Measurements from ENCODE around the gene ANKDD1A. TPM values are rescaled to one million over a fixed set of nuclear protein-coding genes. Genes with fewer than 3 reads are reported as not detected.

The ANKDD1A gene
- total RNA-seq, 1 experiment from 2014 or later: 0.16 TPM

DNA sequence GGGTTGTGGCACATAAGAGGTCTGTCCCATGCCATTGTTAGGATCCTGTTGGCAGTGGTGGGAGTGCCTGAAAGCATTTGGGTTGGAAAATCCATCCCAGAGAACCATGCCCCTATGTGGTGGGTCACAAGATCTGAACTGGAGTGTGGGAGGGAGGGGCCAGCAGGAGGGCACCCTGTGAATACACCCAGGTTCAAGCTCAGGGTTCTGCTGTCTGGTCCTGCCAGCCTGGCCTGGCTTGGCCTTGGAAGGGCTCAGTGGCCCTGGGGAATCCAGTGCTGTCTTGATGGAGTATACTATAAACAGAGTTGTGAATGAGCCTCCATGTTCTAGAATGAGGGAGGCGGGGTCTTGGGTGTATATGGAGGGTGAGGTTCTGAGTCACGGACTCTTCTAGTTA, 11.8 kb downstream of the ANKDD1A start:
- peaks cover 5% of the 10 kb centered on the region for H3K36me3 Mint-ChIP-seq (ENCODE audit: insufficient read depth, unreplicated experiment)
- peaks cover 6% of the 10 kb centered on the region for H3K4me1 Mint-ChIP-seq (ENCODE audit: insufficient read depth, unreplicated experiment)
- no peak for TF ChIP-seq CTCF (IDR thresholded peaks at IDR 0.05; ENCODE audit: unreplicated experiment)
- no peaks in the 10 kb centered on the region for H3K27me3 Mint-ChIP-seq (ENCODE audit: insufficient read depth, unreplicated experiment)
- no peak for DNase-seq (ENCODE audit: unreplicated experiment)
- CTCF ChIA-PET: interaction anchor here (1.0 kb wide), 1 partner anchor 20 kb away, joined by 4 read pairs; no protein-coding TSS in a partner anchor
- no TSS peak for BruUV-seq (replicated peaks)
- intact Hi-C loops (cut with micrococcal nuclease): no loop called here
- no peak overlapping the region for H3K4me3 Mint-ChIP-seq (ENCODE audit: unreplicated experiment)
- no peaks in the 10 kb centered on the region for H3K9me3 Mint-ChIP-seq (ENCODE audit: unreplicated experiment)
- H3K27ac Mint-ChIP-seq (ENCODE audit: low read depth, unreplicated experiment): no peak overlapping the region
- POLR2A ChIA-PET: no interaction called here

DNA sequence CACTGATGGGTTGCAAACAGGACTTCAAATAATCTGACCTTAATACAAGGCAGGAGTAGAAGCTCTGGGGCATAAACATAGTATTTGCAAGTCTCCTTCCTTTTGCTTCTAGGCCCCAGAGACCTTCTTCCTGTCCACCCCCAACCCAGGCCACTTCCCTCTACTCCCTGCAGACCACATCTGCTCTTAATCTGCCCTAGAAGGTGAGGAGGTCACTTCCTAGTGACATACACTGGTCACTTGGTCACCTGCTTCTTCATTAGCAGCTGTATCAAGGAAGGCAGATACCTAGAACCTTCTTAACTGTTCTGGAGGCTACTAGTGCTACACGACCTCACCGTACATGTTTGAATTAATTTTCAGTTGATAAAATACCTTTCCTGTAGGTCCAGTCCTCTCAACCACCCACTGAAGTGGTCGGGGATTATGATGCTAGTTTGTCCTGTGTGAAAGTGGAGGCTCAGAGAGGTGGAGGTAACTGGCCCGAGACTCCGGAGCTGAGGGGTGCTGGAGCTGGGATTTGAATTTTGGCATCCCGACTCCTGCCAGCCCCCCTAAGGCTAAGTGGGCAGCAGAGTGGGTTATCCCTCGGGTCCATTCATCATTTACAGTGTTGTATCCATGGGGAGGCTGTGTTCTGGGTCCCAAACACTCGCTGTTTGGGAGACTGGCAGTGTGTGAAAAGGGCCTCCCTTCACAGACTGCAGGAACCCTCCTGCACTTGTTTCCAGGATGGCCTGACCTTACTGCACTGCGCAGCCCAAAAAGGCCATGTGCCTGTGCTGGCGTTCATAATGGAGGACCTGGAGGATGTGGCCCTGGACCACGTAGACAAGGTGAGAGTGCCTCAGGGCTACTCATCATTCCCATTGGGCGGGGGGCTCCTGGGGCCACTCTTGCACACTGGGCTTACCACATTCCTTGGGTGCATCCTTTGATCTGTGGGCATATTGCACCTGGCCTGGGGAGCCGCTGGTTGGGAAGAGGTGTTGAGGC, 13.9 kb downstream of the ANKDD1A start:
- Mint-ChIP-seq H3K4me1 (ENCODE audit: insufficient read depth, unreplicated experiment) (peaks cover 6% of the 10 kb centered on the region), H3K27me3 (ENCODE audit: insufficient read depth, unreplicated experiment) (no peaks in the 10 kb centered on the region), H3K27ac (ENCODE audit: low read depth, unreplicated experiment) (no peak overlapping the region), H3K4me3 (ENCODE audit: unreplicated experiment) (no peak overlapping the region), H3K36me3 (ENCODE audit: insufficient read depth, unreplicated experiment) (peaks cover 5% of the 10 kb centered on the region), H3K9me3 (ENCODE audit: unreplicated experiment) (no peaks in the 10 kb centered on the region)
- no peak for TF ChIP-seq CTCF (IDR thresholded peaks at IDR 0.05; ENCODE audit: unreplicated experiment)
- POLR2A ChIA-PET: no interaction called here
- CTCF ChIA-PET: interaction anchor here (0.5 kb wide), 1 partner anchor 197 kb away, joined by 4 read pairs; no protein-coding TSS in a partner anchor
- DNase-seq (ENCODE audit: unreplicated experiment): no peak
- intact Hi-C loops (cut with micrococcal nuclease): no loop called here
- no TSS peak for BruUV-seq (replicated peaks)

DNA sequence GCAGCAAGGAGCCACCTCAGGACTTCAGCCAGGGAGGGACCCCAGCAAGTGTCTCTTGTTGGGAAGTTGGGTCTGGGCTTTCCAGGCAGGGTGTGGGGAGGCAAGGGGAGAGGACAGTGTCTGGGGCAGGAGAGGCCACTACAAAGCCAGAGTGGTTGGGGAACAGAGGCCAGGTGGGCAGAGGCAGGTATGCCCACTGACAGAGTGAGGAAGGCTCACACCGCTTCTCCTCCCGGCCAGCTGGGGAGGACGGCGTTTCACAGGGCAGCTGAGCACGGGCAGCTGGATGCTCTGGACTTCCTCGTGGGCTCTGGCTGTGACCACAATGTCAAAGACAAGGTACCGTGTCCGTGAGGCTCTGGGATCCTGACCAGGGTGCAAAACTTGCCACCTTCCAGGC, 15.0 kb downstream of the ANKDD1A start:
- Mint-ChIP-seq H3K4me1 (ENCODE audit: insufficient read depth, unreplicated experiment) (peaks cover 9% of the 10 kb centered on the region), H3K9me3 (ENCODE audit: unreplicated experiment) (no peaks in the 10 kb centered on the region), H3K27me3 (ENCODE audit: insufficient read depth, unreplicated experiment) (no peaks in the 10 kb centered on the region), H3K4me3 (ENCODE audit: unreplicated experiment) (no peak overlapping the region), H3K36me3 (ENCODE audit: insufficient read depth, unreplicated experiment) (peaks cover 5% of the 10 kb centered on the region), H3K27ac (ENCODE audit: low read depth, unreplicated experiment) (no peak overlapping the region)
- TF ChIP-seq CTCF (IDR thresholded peaks at IDR 0.05; ENCODE audit: unreplicated experiment): no peak
- ChIA-PET POLR2A (no interaction called here), CTCF (no interaction called here)
- no TSS peak for BruUV-seq (replicated peaks)
- intact Hi-C loops (cut with micrococcal nuclease): no loop called here
- no peak for DNase-seq (ENCODE audit: unreplicated experiment)

DNA sequence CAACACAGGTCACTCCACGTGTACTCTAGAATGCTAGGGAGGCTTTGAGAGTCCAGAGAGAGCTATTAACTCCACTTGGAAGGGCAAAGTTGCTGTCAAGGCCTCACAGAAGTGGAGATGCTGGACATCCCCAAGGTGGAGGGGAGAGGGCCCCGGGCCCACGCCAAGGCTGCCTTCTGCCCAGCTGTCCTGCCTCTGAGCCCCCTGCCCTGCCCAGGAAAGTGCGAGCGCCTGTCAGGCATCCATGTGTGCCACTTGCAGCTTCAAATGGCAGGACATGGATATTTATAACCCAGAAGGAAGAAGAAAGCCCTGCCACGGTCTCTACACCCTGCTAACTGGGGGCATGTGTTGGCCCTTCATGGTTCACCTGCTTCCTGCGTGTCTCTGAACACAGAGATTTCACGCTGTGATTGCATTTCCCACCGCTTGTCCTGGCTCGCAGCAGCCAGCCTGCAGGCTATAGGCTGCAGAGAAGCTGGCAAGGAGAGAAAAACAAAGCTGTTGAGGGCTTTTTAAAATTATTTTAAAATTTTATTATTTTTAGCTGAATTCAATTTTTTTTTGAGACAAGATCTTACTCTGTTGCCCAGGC, 17.0 kb downstream of the ANKDD1A start:
- BruUV-seq (replicated peaks): no TSS peak
- no peak for DNase-seq (ENCODE audit: unreplicated experiment)
- ChIA-PET POLR2A (interaction anchor here (0.7 kb wide), 2 partner anchors 16 to 32 kb away, joined by 3 to 4 read pairs; no protein-coding TSS in a partner anchor), CTCF (interaction anchor here (0.7 kb wide), 1 partner anchor 56 kb away, joined by 3 read pairs; no protein-coding TSS in a partner anchor)
- no peak overlapping the region for H3K27ac Mint-ChIP-seq (ENCODE audit: low read depth, unreplicated experiment)
- TF ChIP-seq CTCF (IDR thresholded peaks at IDR 0.05; ENCODE audit: unreplicated experiment): no peak
- peaks cover 6% of the 10 kb centered on the region for H3K4me1 Mint-ChIP-seq (ENCODE audit: insufficient read depth, unreplicated experiment)
- H3K27me3 Mint-ChIP-seq (ENCODE audit: insufficient read depth, unreplicated experiment): no peaks in the 10 kb centered on the region
- H3K9me3 Mint-ChIP-seq (ENCODE audit: unreplicated experiment): no peaks in the 10 kb centered on the region
- intact Hi-C loops (cut with micrococcal nuclease): no loop called here
- H3K4me3 Mint-ChIP-seq (ENCODE audit: unreplicated experiment): no peak overlapping the region
- H3K36me3 Mint-ChIP-seq (ENCODE audit: insufficient read depth, unreplicated experiment): peaks cover 5% of the 10 kb centered on the region

All from MCF 10A (cell line).